Measurements from ENCODE around the gene TRIM15. TPM values are rescaled to one million over a fixed set of nuclear protein-coding genes. Genes with fewer than 3 reads are reported as not detected.

TRIM15 gene
- total RNA-seq, 1 experiment from 2014 or later: not detected

GRCh38 chr6:30129265-30130178 is 33.8 kb upstream of the TRIM15 start:
- TF ChIP-seq CTCF (conservative IDR thresholded peaks at IDR 0.05; ENCODE audit: low read depth, low read length) (no peak), EZH2phosphoT487 (IDR thresholded peaks at IDR 0.05; ENCODE audit: borderline replicate concordance, low read length) (no peak), EZH2 (IDR thresholded peaks at IDR 0.05; ENCODE audit: low read length, unreplicated experiment) (no peak)
- H3K4me3 ChIP-seq (ENCODE audit: low read length): no peak overlapping the region
- intact Hi-C loops (cut with micrococcal nuclease): loop anchor here (5.0 kb wide), 1 partner anchor 43 kb away; no protein-coding TSS in a partner anchor
- peak; percentile 22 for DNase-seq
- H3F3A ChIP-seq (ENCODE audit: low read length, unreplicated experiment): no peaks in the 10 kb centered on the region
- CTCF ChIA-PET: interaction anchor here (5.7 kb wide), 1 partner anchor 26 kb away, joined by 107 read pairs; no protein-coding TSS in a partner anchor
- BruUV-seq (replicated peaks): no TSS peak
- H3K27ac ChIP-seq (ENCODE audit: low read length): no peak overlapping the region
- no peak for ATAC-seq
- no peaks in the 10 kb centered on the region for H3K9me2 ChIP-seq (replicated peaks; ENCODE audit: low read length)
- no peak overlapping the region for H2AFZ ChIP-seq (ENCODE audit: low read length)
- H3K36me3 ChIP-seq (ENCODE audit: low read depth, low read length): no peaks in the 10 kb centered on the region
- H4K20me1 ChIP-seq (ENCODE audit: low read length): no peaks in the 10 kb centered on the region
- H3K79me2 ChIP-seq (ENCODE audit: low read length): no peaks in the 10 kb centered on the region
- H3K9ac ChIP-seq (ENCODE audit: low read length): no peak overlapping the region
- POLR2A ChIA-PET (ENCODE audit: unreplicated experiment): no interaction called here
- H3K4me2 ChIP-seq (ENCODE audit: low read length): peak overlapping the region; percentile 2; the same call in 1 of the 2 replicates
- no peaks in the 10 kb centered on the region for H3K9me3 ChIP-seq (ENCODE audit: low read length)
- peaks cover 15% of the 10 kb centered on the region for H3K4me1 ChIP-seq (ENCODE audit: insufficient read depth, low read length)
- no peaks in the 10 kb centered on the region for H3K27me3 ChIP-seq (ENCODE audit: low read length)

DNA sequence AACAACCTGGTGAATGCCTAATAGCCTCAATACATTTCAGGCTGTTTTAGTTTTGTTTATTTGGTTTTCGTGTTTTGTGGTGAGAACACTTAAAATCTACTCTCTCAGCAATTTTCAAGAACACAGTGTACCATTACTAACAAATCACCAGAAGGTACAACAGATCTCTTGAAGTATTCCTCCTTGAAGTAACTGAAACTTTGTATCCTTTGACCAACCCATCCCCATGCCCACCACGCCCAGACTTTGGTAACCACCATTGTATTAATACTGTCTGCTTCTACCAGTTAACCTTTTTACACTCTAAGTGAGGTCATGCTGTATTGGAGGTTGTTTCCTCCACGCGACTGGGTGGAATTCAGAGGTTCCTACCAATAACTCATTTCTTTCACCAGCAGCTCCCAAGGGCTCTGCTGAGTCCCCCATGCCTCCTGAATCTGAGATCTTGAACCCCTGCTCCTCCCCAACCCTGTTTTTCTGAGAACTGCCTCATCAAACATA is 33.1 kb upstream of the TRIM15 start:
- Histone ChIP-seq H3K27ac (ENCODE audit: low read length) (no peak overlapping the region), H2AFZ (ENCODE audit: low read length) (peak overlapping the region; percentile 86; the same call in 1 of the 2 replicates), H3K4me2 (ENCODE audit: low read length) (peak overlapping the region; percentile 85), H3K36me3 (ENCODE audit: low read depth, low read length) (no peaks in the 10 kb centered on the region), H3F3A (ENCODE audit: low read length, unreplicated experiment) (no peaks in the 10 kb centered on the region), H3K4me3 (ENCODE audit: low read length) (peak overlapping the region; percentile 55; the same call in 1 of the 2 replicates), H4K20me1 (ENCODE audit: low read length) (no peaks in the 10 kb centered on the region), H3K79me2 (ENCODE audit: low read length) (no peaks in the 10 kb centered on the region), H3K9me2 (replicated peaks; ENCODE audit: low read length) (no peaks in the 10 kb centered on the region), H3K9ac (ENCODE audit: low read length) (no peak overlapping the region), H3K27me3 (ENCODE audit: low read length) (no peaks in the 10 kb centered on the region), H3K4me1 (ENCODE audit: insufficient read depth, low read length) (peaks cover 15% of the 10 kb centered on the region), H3K9me3 (ENCODE audit: low read length) (no peaks in the 10 kb centered on the region)
- TF ChIP-seq EZH2phosphoT487 (IDR thresholded peaks at IDR 0.05; ENCODE audit: borderline replicate concordance, low read length) (no peak), EZH2 (IDR thresholded peaks at IDR 0.05; ENCODE audit: low read length, unreplicated experiment) (no peak), CTCF (conservative IDR thresholded peaks at IDR 0.05; ENCODE audit: low read depth, low read length) (no peak)
- no TSS peak for BruUV-seq (replicated peaks)
- DNase-seq: no peak
- intact Hi-C loops (cut with micrococcal nuclease): loop anchor here (5.0 kb wide), 1 partner anchor 42 kb away; no protein-coding TSS in a partner anchor
- ATAC-seq: no peak
- CTCF ChIA-PET: interaction anchor here (1.3 to 5.7 kb wide), 2 partner anchors 8 to 27 kb away, joined by 7 to 107 read pairs; no protein-coding TSS in a partner anchor
- POLR2A ChIA-PET (ENCODE audit: unreplicated experiment): no interaction called here

All from PC-3 (cell line).